NCI-H1417 treated with DMSO at 0.1 percent for 48 hours (cell line): ENCODE data around the gene COL10A1.

Experiments used
- DNase-seq: peaks from one replicate; lab custom pipeline; 2025; lab: John Stamatoyannopoulos, UW

COL10A1 gene

DNA sequence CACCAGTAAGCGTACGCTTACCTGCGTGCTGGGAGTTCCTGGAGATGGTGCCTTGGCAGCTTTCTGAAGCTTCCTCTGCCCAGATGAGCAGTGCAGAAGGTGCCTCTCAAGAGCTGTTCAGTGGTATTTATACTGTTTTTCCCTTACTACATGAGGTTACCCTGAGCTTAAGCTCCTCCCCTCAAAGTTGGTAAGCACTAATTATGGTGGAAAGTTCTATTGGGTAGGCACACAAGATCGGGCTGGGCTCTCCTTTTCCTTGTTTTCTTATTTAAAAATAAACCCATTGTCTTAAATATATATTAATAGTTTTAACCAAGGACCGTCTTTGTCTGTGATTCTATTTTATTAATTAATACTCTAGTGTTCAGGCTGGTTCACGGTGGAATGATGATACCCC lies at the start of gene COL10A1:
TSS of gene COL10A1 (minus strand) at position 101 of the 400 bp plus-strand sequence. CDS start 640 bp downstream, outside the sequence.
- no peak for DNase-seq

GRCh38 chr6:116175344-116175743 lies 49.4 kb upstream of the COL10A1 start:
- DNase-seq: no peak

DNA sequence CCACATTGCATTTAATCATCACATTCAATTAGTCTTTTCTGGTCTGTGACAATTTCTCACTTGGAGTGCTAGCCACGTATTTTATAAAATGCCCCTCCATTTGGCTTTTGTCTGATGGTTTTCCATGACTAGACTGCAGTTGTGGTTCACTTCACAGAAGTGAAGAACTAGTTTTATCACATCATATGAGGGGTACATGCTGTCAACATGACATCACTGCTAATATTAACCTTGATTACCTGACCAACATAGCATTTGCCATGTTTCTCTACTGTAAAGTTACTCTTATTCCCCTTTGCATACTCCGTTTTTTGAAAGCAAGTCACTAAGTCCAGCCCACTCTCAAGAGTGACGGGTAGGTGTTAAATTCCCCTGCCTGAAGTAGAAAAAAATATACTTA lies 48.0 kb upstream of the COL10A1 start:
- DNase-seq: no peak

DNA sequence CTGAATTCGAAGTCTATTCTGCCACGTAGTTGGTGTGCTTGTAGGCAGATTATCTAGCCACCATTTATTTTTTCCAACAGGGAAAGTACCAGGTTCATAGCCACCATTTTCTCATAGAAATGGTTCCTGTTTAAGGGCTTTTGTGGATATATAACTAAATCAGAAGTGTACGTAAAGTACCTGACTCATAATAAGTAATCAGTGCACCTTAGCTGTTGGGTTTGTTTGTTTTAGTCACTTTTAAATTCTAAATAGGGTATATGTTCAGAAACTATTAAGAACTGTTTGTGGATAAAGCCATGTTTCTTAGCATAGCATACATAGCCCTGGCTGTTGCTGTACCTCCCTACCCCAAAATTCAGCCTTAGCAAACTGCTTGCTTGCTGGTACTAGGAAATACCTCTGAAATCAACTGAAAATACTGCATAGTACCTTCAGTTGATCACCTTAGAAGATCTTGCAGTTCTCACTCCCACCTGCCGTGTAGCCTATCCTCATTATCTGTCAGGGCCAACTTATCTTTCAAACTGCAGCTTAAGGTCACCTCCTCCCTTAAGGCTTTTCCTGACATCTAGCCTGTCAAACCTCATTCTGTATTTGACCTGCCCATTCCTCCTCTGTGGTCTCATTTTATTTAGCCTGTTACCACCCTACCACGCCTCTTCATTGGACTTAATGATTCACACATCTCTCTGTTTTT lies 44.6 kb upstream of the COL10A1 start:
- DNase-seq: no peak

GRCh38 chr6:116169880-116170279 lies 43.9 kb upstream of the COL10A1 start:
- no peak for DNase-seq

DNA sequence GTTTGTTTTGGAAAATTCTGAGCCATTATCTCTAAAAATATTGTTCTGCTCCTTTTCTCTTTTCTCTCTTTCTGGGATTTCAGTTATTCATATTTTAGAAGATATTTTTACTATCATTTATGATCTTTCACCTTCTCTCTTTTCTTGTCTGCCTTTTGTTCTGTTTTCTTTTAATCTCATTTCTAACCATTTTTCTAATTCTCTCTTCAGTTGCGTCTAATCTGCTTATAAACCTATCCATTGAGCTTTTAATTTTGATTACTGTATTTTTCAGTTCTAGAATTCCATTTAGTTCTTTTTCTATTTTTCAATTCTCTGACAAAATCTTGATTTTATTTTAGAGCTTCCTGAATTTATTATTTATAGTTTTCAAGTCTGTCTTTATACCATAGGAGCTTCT lies 42.2 kb upstream of the COL10A1 start:
- DNase-seq: no peak

- no peak for DNase-seq
Measured at GRCh38 chr6:116166369-116166768, 40.4 kb upstream of the COL10A1 start.

DNA sequence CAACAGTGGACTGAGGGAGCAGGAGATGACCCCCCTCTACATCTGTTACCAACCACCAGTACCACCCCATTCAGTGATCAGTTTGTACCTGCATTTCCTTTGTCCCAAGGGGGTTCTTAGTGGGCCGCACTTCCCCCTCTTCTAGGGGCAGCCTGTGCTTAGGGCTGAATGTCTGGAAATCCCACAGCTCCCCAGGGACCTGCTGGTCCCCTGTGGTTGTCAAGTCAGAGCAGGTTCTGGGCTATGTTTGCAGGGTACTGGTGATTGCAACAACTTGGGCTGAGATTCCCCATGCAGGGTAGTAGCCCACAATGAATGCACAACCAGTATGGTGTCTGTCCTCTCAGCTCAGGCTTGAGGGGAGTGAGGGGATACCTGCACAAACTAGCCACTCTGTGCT lies 39.7 kb upstream of the COL10A1 start:
- DNase-seq: no peak

GRCh38 chr6:116159782-116160524 lies 34.0 kb upstream of the COL10A1 start:
- no peak for DNase-seq

GRCh38 chr6:116158641-116159040 lies 32.7 kb upstream of the COL10A1 start:
- DNase-seq: no peak

DNA sequence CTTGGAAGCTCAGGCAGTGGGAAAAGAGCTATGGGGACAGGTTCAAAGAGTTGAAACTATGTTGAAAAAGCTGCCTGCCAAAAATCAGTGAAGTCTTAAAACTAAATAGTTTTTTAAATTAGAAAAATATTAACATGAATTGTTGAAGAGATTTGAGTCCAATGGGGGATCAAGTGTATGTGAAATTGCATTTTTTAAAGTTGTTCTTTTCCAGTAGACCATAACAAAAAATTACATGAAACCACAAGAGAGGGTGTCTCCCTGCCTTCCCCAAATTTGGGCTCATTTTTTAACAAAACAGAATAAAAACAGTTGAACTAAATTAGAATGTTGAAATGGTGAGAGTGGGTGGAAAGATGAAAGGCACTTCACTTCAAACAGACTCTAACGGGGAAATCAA lies 31.5 kb upstream of the COL10A1 start:
- DNase-seq: no peak

DNA sequence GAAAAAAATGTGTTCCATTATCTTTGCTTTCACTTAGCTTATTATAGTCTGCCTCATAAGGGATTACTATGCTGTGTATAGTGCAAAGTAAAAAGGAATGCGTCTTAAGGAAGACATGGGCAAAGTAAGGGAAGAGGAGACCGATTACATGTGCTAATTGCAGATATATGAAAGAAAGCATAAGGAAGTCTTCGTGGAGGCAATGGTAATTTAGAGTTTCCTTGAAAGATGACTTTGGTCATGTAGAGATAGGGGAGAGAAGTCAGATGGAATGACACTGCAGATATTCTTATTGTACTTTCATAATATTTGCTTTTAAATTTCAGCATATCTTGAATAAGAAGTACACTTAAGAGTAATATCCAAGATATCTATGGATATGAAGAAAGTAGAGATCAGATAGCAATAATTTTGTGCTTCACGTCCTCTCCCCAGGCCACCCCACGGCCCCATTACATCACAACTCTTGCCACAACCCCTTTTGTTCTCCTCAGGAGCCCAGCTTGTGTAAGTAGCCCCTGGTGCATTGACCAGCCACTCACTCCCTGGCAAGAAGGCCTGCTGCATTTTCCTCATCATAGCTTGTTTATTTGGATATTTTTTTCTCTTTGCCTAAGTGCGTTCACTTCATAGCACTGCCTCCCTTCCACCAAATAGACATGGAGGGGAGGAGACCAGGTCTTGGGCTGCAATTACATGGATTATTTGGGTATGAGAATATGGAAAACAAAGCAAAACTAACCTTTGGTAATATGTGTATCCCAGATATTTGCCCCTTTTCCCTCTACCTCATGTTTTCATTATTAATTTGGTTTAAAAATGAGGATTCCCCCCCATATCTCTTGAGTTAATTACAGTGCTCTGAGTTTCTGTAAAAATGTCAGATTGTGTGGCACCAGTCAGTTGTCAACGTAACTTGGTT lies 30.7 kb upstream of the COL10A1 start:
- no peak for DNase-seq

DNA sequence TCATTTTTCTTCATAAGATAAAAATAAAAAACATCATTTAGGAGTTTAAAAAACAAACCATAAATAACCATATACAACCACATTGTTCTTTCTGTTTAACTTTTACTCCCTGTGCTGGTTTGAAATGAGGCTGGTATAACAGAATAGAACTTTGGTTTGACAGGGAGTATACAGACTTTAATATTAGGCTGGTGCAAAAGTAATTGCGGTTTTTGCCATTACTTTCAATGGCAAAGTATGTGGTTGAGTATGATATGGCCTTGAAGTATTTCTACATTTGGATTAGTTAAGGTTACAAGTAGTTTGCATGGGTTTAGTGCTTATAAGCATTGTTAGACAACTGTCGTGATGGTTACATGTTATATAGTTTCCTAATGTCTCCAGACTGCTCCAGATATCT lies 29.0 kb upstream of the COL10A1 start:
- DNase-seq: no peak

GRCh38 chr6:116152620-116153019 lies 26.7 kb upstream of the COL10A1 start:
- no peak for DNase-seq

DNA sequence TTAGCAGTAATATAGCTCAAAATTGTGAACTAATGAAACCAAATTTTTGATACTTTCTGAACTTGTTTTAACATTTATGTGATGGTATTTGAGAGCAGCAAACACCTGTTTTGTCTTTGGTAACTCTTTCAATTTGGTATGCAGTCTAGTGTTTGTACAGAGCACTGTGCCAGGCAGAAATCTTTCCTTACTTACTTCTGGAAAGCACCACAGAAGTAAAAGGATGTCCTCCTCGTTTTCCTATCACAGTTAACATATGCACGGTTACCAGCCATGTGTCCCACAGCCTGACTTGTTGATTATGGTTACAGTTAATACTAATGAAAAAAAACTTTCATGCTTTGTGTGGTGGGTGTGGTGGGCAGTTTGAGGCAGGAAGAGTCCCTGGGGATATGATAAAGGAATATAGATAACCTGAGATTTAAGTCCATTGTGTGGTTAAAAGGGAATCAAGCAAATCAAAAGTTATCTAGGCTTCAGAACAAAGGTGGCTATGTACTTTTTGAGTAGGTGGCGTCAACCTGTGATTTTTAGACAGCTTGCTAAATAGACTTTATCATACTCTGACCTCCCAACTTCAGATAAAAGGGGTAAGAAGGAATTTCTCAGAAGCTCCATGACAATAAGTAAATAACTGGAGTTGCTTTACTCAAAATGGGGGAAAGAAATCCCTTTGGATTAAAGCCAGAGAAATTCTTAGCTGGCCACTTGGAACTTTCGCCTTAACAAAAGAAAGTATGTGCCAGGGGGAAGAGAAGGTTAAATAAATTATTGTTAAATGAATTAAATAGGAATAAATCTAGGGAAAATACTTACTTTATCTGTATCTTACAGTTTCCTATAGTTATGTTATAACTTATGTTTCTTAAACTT lies 20.1 kb upstream of the COL10A1 start:
- DNase-seq: no peak

- no peak for DNase-seq
Measured at GRCh38 chr6:116144605-116145004, 18.7 kb upstream of the COL10A1 start.

- no peak for DNase-seq
Measured at GRCh38 chr6:116139917-116140316, 14.0 kb upstream of the COL10A1 start.

DNA sequence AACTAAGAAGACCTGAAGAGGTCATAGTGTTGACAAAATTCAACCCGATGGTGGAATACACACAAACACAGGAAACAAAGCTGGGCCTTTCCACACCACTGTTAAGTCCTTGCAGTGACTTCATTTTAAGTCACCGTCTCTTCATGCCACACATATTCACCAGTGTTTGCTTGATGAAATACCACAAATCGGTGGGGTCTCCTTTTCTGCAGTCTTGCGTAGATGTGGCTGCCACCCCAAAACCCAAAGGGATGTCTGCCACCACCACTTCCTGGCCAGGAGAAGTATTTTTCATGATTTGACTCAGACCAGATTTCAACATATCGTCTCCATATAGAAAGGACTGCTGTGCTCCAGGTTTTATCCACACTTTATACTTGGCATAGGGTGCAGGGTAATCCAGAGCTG lies 11.0 kb upstream of the COL10A1 start:
- no peak for DNase-seq

- DNase-seq: no peak
Measured at GRCh38 chr6:116136373-116136772, 10.4 kb upstream of the COL10A1 start.

DNA sequence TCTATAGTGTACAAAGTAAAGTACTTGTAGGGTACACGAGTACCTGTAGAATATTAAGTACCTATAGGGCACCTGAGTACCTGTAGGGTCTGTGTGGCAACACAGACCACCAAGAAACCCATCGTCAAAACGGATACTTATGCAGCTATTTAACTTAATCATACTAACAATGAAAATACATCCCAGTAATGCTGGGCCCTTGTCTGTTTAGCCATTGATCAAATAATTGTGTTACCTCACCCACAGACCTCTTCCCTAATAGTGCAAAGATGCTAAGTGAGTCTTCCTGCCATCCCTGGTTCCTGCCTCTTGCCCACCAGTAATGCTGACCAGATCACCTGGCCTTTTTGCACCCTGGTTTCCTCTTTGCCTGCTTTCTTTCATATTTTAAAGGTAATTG lies 7.5 kb upstream of the COL10A1 start:
- no peak for DNase-seq

DNA sequence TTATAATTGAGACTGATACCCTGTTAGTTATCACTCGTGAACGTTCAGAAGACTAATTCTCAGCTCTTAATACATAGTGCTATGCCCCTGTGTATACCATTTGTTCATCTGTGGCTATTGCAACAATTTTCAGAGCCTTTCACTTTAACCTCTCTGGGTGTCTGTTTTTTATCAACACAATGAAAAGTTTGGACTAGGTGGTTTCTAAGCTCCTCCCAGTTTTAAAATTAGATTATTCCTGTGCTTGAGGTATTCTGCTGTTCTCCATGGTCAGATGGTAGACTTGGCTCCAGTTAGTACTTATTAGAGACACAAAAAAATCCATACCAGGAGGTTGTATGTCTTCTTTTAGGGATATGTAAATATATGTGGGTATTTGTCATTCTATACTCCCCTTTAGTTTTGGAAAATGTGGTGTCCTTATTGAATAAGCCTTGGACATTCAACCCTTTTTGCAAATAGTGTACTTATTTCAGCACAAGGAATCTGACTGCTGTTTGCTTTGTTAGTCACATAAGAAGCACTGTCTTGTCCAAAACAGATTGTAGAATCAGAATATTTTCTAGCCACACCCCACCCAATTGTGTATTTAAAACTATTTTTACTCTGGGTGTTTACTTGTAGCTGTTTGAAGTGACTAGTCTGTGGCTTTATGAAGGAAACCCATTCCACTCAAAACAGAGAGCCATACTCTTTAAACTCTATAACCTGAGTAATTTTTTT lies 2.0 kb upstream of the COL10A1 start:
- DNase-seq: no peak
